GM12872 (cell line): ENCODE measurements around the gene AQP9.

Experiments used
- CTCF ChIP-seq: IDR thresholded peaks from 3 replicates; pipeline ENCODE4 v1.5.1; 2011; ENCODE audit warnings: low read depth, mild to moderate bottlenecking, low read length, moderate library complexity; ENCODE audit not compliant: insufficient read depth

The AQP9 gene

GRCh38 chr15:58138106-58138505 lies at the start of gene AQP9:
AQP9 (plus strand) TSS chr15:58138381; CDS start chr15:58138566, 185 bp downstream.
- no peak for TF ChIP-seq CTCF

DNA sequence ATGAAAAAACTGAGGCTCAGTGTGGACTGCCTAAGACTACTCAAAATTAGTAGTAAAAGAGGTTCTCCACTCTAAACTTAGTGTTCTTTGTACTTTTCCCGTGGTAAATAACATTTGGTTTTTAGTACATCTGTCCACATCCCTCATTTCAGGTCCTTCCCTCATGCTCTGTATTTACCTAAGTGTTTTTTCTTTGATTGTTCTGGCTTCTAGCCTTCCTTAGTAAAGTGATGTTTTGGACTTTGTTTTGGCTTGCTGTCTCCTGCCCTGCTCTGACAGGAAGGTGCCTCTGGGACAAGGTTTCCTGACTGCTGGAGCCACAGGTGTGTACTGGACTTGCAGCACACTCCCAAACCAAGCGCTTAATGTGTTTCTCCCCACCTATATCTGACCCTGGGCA lies 42.8 kb upstream of the AQP9 start:
- no peak for TF ChIP-seq CTCF

- TF ChIP-seq CTCF, result no peak
Observed at GRCh38 chr15:58096529-58097084, 41.6 kb upstream of the AQP9 start.

DNA sequence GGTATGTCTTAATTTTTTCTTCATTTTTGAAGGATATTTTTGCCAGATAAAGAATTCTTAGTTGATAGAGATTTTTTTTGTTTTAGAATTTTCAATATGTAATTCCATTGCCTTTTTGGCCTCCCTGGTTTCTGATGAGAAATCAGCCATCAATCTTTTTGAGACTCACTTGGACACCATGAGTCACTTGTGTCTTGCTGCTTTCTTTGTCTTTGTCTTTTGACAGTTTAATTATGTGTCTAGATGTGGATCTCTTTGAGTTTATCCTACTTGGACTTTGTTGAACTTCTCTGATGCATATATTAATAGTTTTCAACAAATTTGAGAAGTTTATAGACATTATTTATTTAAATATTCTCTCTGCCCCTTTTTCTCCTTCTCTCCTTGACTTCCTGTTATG lies 34.7 kb upstream of the AQP9 start:
- TF ChIP-seq CTCF, result no peak

DNA sequence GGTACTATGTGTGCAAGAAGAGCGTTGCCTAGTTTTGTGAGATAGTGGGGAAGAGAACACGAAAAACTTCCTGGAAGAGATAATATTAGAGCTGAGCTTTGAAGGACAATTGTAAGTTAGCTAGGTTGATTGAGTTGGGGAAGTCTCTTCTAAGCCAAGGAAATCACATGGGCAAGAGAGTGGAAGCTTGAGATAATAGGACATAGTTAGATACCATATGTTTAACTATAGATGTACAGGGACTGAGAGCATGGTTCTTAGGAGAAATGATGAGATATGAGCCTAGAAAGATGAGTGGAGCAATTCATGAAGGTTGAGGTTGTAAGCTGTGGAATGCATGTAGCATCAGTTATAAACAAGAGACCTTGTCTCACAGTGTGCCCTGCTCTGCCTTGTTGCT lies 30.1 kb upstream of the AQP9 start:
- TF ChIP-seq CTCF, result no peak

GRCh38 chr15:58109419-58109818 lies 28.8 kb upstream of the AQP9 start:
- TF ChIP-seq CTCF, result no peak

DNA sequence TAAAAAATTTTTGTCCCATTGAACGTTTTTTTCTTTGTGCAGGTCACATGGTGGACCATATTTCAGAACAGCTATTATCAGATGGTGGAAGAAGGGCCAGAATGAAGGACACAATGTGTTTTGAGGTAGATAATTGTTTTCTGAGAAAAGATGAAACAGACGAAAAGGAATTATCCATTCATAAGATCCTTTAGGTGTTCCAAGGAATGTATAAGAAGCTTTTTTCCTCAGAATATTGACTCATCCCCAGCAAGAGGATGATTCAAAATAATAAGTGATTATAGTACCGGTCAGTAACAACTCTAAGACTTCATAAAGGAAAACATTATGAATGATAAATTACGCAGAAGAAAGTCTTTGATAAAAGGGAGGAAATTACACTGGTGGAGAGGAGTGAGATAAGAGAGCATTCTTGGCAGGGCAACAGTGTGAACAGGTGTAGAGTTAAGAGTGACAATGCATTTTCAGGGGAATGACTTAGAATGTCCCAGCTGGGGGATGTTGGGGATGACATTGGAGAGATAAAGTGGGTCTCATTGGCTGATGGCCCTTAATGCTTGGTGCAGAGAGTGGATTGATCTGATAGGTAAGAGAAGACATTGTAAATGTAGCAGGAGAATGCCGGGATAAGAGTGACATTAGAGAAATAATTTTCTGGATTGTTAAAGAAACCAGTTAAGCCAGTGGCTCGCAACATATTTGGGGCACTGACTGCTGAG lies 27.0 kb upstream of the AQP9 start:
- no peak for TF ChIP-seq CTCF
